HG02885 (cell line): Measurements from ENCODE around the gene FAM170B.

Source experiments
- ATAC-seq: cut with Tn5 transposase; IDR thresholded peaks from one replicate; pipeline ENCODE4 v1.9.1; 2021; ENCODE audit warnings: mild to moderate bottlenecking; ENCODE audit not compliant: unreplicated experiment, poor library complexity

Gene FAM170B

GRCh38 chr10:49153971-49154370 is 20.1 kb upstream of the FAM170B start:
- ATAC-seq = no peak

- no peak for ATAC-seq
These were observed 19.3 kb upstream of the FAM170B start for GRCh38 chr10:49153115-49153514.

GRCh38 chr10:49152663-49153062 is 18.8 kb upstream of the FAM170B start:
- no peak for ATAC-seq

- ATAC-seq = no peak
These were observed 18.2 kb upstream of the FAM170B start for GRCh38 chr10:49152037-49152436.

- ATAC-seq = no peak
These were observed 17.7 kb upstream of the FAM170B start for GRCh38 chr10:49151481-49151880.

GRCh38 chr10:49151025-49151445 is 17.2 kb upstream of the FAM170B start:
- ATAC-seq = no peak

- no peak for ATAC-seq
These were observed 16.6 kb upstream of the FAM170B start for GRCh38 chr10:49150426-49150825.

- no peak for ATAC-seq
These were observed 16.1 kb upstream of the FAM170B start for GRCh38 chr10:49149881-49150280.

GRCh38 chr10:49144058-49144720 is 10.4 kb upstream of the FAM170B start:
- no peak for ATAC-seq

- no peak for ATAC-seq
These were observed 9.4 kb upstream of the FAM170B start for GRCh38 chr10:49143249-49143648.

GRCh38 chr10:49141541-49142332 is 7.9 kb upstream of the FAM170B start:
- ATAC-seq = no peak

- no peak for ATAC-seq
These were observed 6.7 kb upstream of the FAM170B start for GRCh38 chr10:49140304-49141177.

GRCh38 chr10:49139846-49140195 is 6.0 kb upstream of the FAM170B start:
- ATAC-seq = no peak

GRCh38 chr10:49139028-49139845 is 5.4 kb upstream of the FAM170B start:
- no peak for ATAC-seq

GRCh38 chr10:49138361-49138891 is 4.6 kb upstream of the FAM170B start:
- no peak for ATAC-seq

GRCh38 chr10:49136525-49136924 is 2.7 kb upstream of the FAM170B start:
- no peak for ATAC-seq

- no peak for ATAC-seq
These were observed 1.9 kb upstream of the FAM170B start for GRCh38 chr10:49135575-49136313.

- ATAC-seq = no peak
These were observed 506 bp upstream of the FAM170B start for GRCh38 chr10:49134327-49134726.

- no peak for ATAC-seq
These were observed 1.5 kb downstream of the FAM170B start for GRCh38 chr10:49132362-49132737.
